AG09319 (cell line): ENCODE results near the gene ZIC3.

Experiments
- DNase-seq: peaks from one replicate; pipeline ENCODE4 v3.0.0-alpha.2; 2010; ENCODE audit warnings: low read depth; ENCODE audit errors: extremely low read depth
- TF ChIP-seq, protein P1 (sequence below): IDR thresholded peaks from 2 replicates; pipeline ENCODE4 v1.5.1; 2011; ENCODE audit warnings: low read depth, mild to moderate bottlenecking, inconsistent platforms, low read length, moderate library complexity

Gene ZIC3

DNA sequence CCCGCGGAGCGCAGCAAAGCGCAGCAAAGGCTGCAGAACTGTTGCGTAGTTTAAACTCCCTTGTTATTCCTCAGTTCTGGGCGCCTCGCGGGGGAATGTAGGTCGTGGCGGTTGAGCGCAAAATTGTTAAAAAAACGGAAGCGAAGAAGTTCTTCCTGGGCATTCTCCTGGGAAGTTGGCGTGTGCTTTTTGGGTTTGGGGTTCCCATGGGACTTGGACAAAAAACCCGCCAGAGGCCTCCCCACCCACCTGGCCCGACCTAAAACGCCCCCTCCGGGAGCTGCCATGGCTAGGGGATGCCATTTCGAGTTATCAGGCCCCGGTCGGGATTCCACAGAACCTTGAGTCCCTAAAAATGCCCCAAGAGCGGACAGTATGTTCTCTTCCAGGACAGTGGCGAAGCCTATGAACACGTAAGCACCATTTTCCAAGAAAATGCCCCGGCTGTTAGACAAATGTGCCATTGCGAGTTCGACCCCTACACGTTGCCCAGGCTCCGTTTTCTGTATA is 8.9 kb downstream of the ZIC3 start:
- TF ChIP-seq, protein P1, sequence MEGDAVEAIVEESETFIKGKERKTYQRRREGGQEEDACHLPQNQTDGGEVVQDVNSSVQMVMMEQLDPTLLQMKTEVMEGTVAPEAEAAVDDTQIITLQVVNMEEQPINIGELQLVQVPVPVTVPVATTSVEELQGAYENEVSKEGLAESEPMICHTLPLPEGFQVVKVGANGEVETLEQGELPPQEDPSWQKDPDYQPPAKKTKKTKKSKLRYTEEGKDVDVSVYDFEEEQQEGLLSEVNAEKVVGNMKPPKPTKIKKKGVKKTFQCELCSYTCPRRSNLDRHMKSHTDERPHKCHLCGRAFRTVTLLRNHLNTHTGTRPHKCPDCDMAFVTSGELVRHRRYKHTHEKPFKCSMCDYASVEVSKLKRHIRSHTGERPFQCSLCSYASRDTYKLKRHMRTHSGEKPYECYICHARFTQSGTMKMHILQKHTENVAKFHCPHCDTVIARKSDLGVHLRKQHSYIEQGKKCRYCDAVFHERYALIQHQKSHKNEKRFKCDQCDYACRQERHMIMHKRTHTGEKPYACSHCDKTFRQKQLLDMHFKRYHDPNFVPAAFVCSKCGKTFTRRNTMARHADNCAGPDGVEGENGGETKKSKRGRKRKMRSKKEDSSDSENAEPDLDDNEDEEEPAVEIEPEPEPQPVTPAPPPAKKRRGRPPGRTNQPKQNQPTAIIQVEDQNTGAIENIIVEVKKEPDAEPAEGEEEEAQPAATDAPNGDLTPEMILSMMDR, result no peak

DNA sequence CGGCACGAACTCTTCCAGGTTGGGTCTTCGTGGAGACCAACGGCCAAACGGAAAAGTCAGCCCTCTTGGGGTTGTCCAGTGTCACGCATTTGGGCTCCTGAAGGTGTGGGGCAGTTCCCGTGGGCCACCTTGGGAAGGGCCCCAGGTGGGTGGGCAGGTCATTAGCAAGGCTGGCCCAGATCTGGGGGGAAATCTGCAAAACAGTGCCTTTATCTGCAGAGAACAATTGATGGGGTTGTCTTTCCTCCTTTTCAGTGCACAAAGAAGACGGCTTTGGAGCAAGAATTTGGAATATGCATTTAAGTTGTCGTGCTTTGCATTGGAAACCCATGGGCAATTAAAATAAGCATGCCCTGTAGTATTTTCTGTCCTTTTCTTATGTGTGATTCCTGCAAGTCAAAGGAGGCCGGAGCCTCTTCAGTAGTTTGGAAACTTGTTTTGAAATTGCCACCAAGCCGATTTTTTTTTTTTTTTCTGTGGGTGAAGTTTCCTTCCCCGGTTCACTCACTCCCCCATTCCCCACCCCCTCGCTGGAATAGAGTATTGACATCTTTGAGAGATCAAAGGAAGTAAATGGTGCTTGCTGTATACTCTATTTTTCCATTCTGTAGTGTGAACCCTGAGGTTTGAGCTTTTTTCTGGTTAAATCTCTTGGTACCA is 9.8 kb downstream of the ZIC3 start:
- no peak for DNase-seq
- TF ChIP-seq, protein P1, result no peak

More for the DNA sequence above, 8.9 kb downstream of the ZIC3 start:
- DNase-seq, result no peak

DNA sequence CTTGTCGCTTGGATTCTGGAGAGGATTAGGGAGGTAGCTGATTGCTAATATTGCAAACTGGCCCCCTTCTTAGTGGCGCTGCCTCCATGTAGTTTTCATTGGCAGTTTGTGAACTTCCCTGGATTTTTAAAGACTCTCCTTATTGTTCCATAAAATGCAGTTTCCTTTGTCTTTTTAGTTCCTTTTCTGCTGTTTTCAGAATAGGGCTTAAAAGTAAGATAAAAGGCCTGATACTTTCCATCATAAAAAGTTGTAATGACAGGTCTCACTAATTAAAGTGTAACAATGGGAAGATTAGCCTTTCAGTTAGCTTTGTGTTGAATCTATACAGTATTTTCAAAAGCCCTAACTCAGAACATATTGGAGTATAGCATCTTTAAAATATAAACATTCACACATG is 21.2 kb downstream of the ZIC3 start:
- DNase-seq, result no peak
- TF ChIP-seq, protein P1, result no peak

DNA sequence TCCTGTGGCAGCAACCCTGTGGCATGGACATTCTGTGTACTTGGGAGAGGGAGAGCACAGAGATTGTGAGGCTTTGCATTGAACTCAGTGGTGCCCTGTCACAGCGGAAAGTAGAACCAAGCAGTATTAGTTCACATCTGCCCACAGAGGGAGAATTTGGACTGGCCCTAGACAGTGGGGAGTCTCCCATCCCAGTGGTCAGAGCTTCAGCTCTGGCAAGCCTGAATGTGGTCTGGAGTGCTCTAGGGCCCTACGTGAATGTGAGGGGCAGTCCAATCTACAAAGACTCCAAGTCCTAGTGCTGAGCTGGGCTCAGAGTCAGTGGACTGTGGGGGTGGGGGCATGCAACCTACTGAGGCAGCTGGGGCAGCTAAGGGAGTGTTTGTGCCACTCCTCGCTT is 34.8 kb downstream of the ZIC3 start:
- TF ChIP-seq, protein P1, result no peak
- DNase-seq, result no peak
